ENCODE measurements around the gene PRDX5.

The PRDX5 gene

GRCh38 chr11:64368673-64369074, 50.8 kb downstream of the PRDX5 start:
- DNase-seq (ENCODE audit: low read depth in 1 of 2, low spot score in 1 of 2), result no peak
- H3K4me3 ChIP-seq (replicated peaks; ENCODE audit: insufficient read depth, low read length), result no peak overlapping the region
- H3K27me3 ChIP-seq (ENCODE audit: insufficient read depth, poor library complexity, severe bottlenecking), result no peaks in the 10 kb centered on the region
- no peak overlapping the region for H3K27ac ChIP-seq (replicated peaks)
- TF ChIP-seq CTCF (IDR thresholded peaks at IDR 0.05; ENCODE audit: insufficient read depth, low read length) (no peak), GABPA (IDR thresholded peaks at IDR 0.05; ENCODE audit: low read depth) (no peak)

- H3K27ac ChIP-seq (replicated peaks), result no peak overlapping the region
- no peaks in the 10 kb centered on the region for H3K27me3 ChIP-seq (ENCODE audit: insufficient read depth, poor library complexity, severe bottlenecking)
- DNase-seq (ENCODE audit: low read depth in 1 of 2, low spot score in 1 of 2), result no peak
- H3K4me3 ChIP-seq (replicated peaks; ENCODE audit: insufficient read depth, low read length), result no peak overlapping the region
- TF ChIP-seq GABPA (IDR thresholded peaks at IDR 0.05; ENCODE audit: low read depth) (no peak), POLR2AphosphoS5 (IDR thresholded peaks at IDR 0.05; ENCODE audit: low read depth) (no peak), SPI1 (IDR thresholded peaks at IDR 0.05; ENCODE audit: borderline replicate concordance, low read depth) (no peak), REST (IDR thresholded peaks at IDR 0.05; ENCODE audit: insufficient replicate concordance, low read depth) (no peak), CTCF (IDR thresholded peaks at IDR 0.05; ENCODE audit: insufficient read depth, low read length) (no peak)
Observed at GRCh38 chr11:64369440-64370421, 51.8 kb downstream of the PRDX5 start.

- Histone ChIP-seq H3K27ac (replicated peaks) (no peak overlapping the region), H3K4me3 (replicated peaks; ENCODE audit: insufficient read depth, low read length) (no peak overlapping the region), H3K27me3 (ENCODE audit: insufficient read depth, poor library complexity, severe bottlenecking) (no peaks in the 10 kb centered on the region)
- no peak for TF ChIP-seq CTCF (IDR thresholded peaks at IDR 0.05; ENCODE audit: insufficient read depth, low read length)
- DNase-seq (ENCODE audit: low read depth in 1 of 2, low spot score in 1 of 2), result no peak
Observed at GRCh38 chr11:64371201-64371600, 53.3 kb downstream of the PRDX5 start.

Small RNAs within 50 kb of the gene (microRNA-seq; reads per million reads assigned to microRNA genes)
- 2.4 reads per million for gene MIR1237
- 3.6 reads per million, percentile 8 among the genes with 10 or more reads in this experiment for gene MIR7155

Data from HL-60 (cell line).